Stimulated activated CD4-positive, alpha-beta T cell treated with anti-CD3 and anti-CD28 coated beads, TNF-alpha, amount 100 ng/mL, for 24 hours (primary cell): ENCODE results near the gene MICALL2.
A peak's percentile ranks its signal among the peaks of the same experiment; 100 is the strongest.

ENCODE experiments used
- DNase-seq, 3 experiments: peaks; one replicate each; pipeline ENCODE4 v3.0.0-alpha.2; 2020; ENCODE audit warnings: low read depth in 3 of 3

The MICALL2 gene

GRCh38 chr7:1458683-1459511 is at the start of gene MICALL2:
Gene MICALL2 (minus strand): TSS chr7:1459470. CDS start chr7:1459326, 144 bp downstream.
- peak in 1 of 3 experiments; percentile 24 for DNase-seq

- no peak for DNase-seq
These were observed 49.0 kb upstream of the MICALL2 start for GRCh38 chr7:1508277-1508758.

GRCh38 chr7:1505731-1506550 is 46.7 kb upstream of the MICALL2 start:
- DNase-seq: no peak

- DNase-seq: peak; percentile 81 to 89 (median 82)
These were observed 44.8 kb upstream of the MICALL2 start, which contains the start of gene INTS1 for GRCh38 chr7:1503816-1504775. Gene INTS1 (minus strand): TSS chr7:1504389. CDS start chr7:1503960, 429 bp downstream.

- DNase-seq: no peak
These were observed 44.1 kb upstream of the MICALL2 start for GRCh38 chr7:1503390-1503789.

- DNase-seq: no peak
These were observed 43.6 kb upstream of the MICALL2 start for GRCh38 chr7:1502845-1503244.

- DNase-seq: no peak
These were observed 42.4 kb upstream of the MICALL2 start for GRCh38 chr7:1501487-1502270.

- no peak for DNase-seq
These were observed 41.0 kb upstream of the MICALL2 start for GRCh38 chr7:1500064-1500807.

- no peak for DNase-seq
These were observed 40.2 kb upstream of the MICALL2 start for GRCh38 chr7:1499367-1500029.

- no peak for DNase-seq
These were observed 39.4 kb upstream of the MICALL2 start for GRCh38 chr7:1498370-1499305.

GRCh38 chr7:1497293-1497927 is 38.1 kb upstream of the MICALL2 start:
- no peak for DNase-seq

GRCh38 chr7:1496531-1497292 is 37.4 kb upstream of the MICALL2 start:
- no peak for DNase-seq

GRCh38 chr7:1495564-1496242 is 36.4 kb upstream of the MICALL2 start:
- DNase-seq: no peak

GRCh38 chr7:1494866-1495563 is 35.7 kb upstream of the MICALL2 start:
- DNase-seq: no peak

- no peak for DNase-seq
These were observed 35.2 kb upstream of the MICALL2 start for GRCh38 chr7:1494447-1494846.

- DNase-seq: no peak
These were observed 34.3 kb upstream of the MICALL2 start for GRCh38 chr7:1493571-1493970.
